ENCODE results near the gene DOLPP1.

DNA sequence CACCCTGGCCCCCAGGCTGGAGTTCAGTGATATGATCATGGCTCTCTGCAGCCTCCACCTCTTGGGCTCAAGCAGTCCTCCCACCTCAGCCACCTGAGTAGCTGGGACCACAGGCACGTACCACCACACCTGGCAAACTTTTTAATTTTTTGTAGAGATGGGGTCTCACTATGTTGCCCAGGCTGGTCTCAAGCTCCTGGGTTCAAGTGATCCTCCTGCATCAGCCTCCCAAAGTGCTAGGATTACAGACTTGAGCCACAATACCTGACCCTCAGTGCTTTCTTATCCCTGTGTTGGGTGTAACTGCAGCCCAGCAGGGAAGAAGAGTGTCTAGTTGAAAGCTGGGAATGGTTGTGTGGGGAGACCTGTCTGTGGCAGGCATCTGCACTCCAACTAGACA, 41.2 kb downstream of the DOLPP1 start:
- TF ChIP-seq, protein P1, sequence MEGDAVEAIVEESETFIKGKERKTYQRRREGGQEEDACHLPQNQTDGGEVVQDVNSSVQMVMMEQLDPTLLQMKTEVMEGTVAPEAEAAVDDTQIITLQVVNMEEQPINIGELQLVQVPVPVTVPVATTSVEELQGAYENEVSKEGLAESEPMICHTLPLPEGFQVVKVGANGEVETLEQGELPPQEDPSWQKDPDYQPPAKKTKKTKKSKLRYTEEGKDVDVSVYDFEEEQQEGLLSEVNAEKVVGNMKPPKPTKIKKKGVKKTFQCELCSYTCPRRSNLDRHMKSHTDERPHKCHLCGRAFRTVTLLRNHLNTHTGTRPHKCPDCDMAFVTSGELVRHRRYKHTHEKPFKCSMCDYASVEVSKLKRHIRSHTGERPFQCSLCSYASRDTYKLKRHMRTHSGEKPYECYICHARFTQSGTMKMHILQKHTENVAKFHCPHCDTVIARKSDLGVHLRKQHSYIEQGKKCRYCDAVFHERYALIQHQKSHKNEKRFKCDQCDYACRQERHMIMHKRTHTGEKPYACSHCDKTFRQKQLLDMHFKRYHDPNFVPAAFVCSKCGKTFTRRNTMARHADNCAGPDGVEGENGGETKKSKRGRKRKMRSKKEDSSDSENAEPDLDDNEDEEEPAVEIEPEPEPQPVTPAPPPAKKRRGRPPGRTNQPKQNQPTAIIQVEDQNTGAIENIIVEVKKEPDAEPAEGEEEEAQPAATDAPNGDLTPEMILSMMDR (tag by site-specific recombination; IDR thresholded peaks at IDR 0.05), result no peak
- TF ChIP-seq ZFP41 (tag by site-specific recombination; IDR thresholded peaks at IDR 0.05; ENCODE audit: borderline replicate concordance) (no peak), MZF1 (tag by site-specific recombination; IDR thresholded peaks at IDR 0.05; ENCODE audit: borderline replicate concordance) (no peak), ZBTB48 (tag by site-specific recombination; IDR thresholded peaks at IDR 0.05) (no peak), ZNF654 (tag by site-specific recombination; IDR thresholded peaks at IDR 0.05; ENCODE audit: low read depth) (no peak), ZNF423 (tag by site-specific recombination; IDR thresholded peaks at IDR 0.05) (no peak), ZNF350 (tag by site-specific recombination; IDR thresholded peaks at IDR 0.05) (no peak), MYNN (tag by site-specific recombination; IDR thresholded peaks at IDR 0.05; ENCODE audit: borderline replicate concordance) (no peak), ZNF555 (tag by site-specific recombination; conservative IDR thresholded peaks at IDR 0.05) (no peak), ZNF292 (tag by site-specific recombination; IDR thresholded peaks at IDR 0.05; ENCODE audit: borderline replicate concordance, low read depth) (no peak)
- TF ChIP-seq, protein P2, sequence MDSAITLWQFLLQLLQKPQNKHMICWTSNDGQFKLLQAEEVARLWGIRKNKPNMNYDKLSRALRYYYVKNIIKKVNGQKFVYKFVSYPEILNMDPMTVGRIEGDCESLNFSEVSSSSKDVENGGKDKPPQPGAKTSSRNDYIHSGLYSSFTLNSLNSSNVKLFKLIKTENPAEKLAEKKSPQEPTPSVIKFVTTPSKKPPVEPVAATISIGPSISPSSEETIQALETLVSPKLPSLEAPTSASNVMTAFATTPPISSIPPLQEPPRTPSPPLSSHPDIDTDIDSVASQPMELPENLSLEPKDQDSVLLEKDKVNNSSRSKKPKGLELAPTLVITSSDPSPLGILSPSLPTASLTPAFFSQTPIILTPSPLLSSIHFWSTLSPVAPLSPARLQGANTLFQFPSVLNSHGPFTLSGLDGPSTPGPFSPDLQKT (IDR thresholded peaks at IDR 0.05; ENCODE audit: borderline replicate concordance, low read depth, low read length), result no peak
- TF ChIP-seq, protein P3, sequence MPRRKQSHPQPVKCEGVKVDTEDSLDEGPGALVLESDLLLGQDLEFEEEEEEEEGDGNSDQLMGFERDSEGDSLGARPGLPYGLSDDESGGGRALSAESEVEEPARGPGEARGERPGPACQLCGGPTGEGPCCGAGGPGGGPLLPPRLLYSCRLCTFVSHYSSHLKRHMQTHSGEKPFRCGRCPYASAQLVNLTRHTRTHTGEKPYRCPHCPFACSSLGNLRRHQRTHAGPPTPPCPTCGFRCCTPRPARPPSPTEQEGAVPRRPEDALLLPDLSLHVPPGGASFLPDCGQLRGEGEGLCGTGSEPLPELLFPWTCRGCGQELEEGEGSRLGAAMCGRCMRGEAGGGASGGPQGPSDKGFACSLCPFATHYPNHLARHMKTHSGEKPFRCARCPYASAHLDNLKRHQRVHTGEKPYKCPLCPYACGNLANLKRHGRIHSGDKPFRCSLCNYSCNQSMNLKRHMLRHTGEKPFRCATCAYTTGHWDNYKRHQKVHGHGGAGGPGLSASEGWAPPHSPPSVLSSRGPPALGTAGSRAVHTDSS (tag by site-specific recombination; IDR thresholded peaks at IDR 0.05), result no peak
- TF ChIP-seq, protein P4, sequence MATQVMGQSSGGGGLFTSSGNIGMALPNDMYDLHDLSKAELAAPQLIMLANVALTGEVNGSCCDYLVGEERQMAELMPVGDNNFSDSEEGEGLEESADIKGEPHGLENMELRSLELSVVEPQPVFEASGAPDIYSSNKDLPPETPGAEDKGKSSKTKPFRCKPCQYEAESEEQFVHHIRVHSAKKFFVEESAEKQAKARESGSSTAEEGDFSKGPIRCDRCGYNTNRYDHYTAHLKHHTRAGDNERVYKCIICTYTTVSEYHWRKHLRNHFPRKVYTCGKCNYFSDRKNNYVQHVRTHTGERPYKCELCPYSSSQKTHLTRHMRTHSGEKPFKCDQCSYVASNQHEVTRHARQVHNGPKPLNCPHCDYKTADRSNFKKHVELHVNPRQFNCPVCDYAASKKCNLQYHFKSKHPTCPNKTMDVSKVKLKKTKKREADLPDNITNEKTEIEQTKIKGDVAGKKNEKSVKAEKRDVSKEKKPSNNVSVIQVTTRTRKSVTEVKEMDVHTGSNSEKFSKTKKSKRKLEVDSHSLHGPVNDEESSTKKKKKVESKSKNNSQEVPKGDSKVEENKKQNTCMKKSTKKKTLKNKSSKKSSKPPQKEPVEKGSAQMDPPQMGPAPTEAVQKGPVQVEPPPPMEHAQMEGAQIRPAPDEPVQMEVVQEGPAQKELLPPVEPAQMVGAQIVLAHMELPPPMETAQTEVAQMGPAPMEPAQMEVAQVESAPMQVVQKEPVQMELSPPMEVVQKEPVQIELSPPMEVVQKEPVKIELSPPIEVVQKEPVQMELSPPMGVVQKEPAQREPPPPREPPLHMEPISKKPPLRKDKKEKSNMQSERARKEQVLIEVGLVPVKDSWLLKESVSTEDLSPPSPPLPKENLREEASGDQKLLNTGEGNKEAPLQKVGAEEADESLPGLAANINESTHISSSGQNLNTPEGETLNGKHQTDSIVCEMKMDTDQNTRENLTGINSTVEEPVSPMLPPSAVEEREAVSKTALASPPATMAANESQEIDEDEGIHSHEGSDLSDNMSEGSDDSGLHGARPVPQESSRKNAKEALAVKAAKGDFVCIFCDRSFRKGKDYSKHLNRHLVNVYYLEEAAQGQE (tag by site-specific recombination; IDR thresholded peaks at IDR 0.05), result no peak

Data from HEK293 (cell line).